Left hindlimb (tissue), 1 donor: ENCODE data around the gene MTA1.
A peak's percentile ranks its signal among the peaks of the same experiment; 100 is the strongest.

Experiments
- DNase-seq: peaks from one replicate; pipeline ENCODE4 v3.0.0-alpha.2; 2018

MTA1 gene

DNA sequence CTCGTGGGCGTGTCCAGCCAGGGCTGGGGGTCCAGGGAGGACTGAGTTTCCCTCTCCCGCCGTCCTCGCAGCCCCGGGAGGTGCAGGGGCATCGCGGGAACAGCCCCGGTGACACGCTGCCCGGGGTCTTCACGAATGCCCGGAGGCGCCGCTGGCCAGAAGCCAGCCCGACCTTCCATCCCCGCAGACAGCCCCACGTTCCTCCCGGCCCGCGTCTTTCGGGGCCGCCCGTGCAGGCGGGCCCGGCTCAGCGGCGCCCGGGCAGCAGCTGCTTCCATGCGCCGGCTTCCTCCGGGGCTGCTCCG, 70.6 kb downstream of the MTA1 start:
- no peak for DNase-seq

DNA sequence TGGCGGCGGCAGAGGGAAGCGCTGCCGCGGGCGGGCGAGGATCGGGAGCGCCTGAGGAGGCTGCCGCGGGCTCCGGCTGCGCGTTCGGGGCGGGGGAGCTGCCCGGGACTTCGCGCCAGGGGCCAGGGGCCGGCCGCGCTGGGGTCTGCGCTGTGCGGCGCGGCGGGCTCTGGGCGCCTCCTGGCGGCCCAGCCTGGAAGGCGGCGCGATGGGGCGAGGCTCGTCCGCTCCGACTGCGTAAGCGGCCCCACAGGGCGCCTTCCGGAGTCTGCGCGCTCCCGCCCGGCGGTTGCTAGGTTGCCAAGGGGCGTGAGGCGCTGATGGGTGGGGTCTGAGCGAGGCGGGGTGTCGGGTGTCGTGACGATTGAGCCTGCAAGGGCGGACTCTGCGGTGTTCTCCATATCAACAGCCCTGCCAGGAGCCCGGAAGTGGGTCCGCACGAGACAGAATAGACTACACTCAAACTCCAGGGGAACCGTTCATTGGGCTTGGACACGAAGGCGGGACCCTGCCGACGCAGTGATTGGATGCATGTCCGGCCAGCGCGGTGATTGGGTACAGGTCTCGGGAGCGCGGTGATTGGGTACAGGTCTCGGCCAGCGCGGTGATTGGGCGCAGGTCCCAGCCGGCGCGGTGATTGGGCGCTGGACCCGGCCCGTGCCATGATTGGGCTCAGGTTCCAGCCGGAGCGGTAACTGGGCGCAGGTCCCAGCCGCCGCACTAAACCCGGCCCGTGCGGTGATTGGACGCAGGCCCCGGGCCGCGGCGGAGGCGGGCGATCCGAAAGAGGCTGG, 71.1 kb downstream of the MTA1 start, which contains the start of gene TEDC1:
Gene TEDC1, plus strand, starts transcription at position 675 of the 794 bp plus-strand sequence. CDS start 130 bp downstream, outside the sequence.
- peak; percentile 100 for DNase-seq

DNA sequence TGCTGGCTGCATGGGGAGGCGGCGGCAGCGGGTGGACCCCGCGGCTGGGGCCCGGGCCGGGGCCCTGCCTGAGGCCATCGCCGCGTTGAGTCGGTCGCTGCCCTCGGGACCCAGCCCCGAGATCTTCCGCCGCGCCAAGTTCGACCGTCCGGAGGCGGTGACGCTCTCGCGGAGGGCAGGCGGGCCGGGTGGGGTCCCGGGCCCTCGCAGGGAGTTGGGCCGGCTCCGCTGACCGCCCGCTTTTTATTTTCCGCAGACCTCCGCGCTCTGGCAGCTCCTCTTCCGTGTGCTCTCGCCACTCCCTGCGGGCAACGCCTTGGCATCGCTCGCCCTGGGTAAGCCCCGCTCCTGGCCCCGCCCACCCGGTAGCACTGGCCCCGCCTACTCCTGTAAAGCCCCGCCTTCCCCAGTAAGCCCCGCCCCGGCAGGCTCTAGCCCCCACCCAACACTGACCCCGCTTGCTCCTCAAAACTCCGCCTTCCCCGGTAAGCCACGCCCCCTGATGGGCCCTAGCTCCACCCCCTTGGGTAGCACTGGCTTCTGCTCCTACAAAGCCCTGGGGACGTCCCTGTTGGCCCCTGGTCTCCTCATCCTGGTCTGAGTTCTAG, 71.8 kb downstream of the MTA1 start:
- DNase-seq, result peak; percentile 82

- DNase-seq, result peak; percentile 67
These were observed 72.7 kb downstream of the MTA1 start for GRCh38 chr14:105492031-105492970.

GRCh38 chr14:105492971-105493871, 73.6 kb downstream of the MTA1 start:
- peak; percentile 48 for DNase-seq

- DNase-seq, result no peak
These were observed 74.4 kb downstream of the MTA1 start for GRCh38 chr14:105493921-105494605.

DNA sequence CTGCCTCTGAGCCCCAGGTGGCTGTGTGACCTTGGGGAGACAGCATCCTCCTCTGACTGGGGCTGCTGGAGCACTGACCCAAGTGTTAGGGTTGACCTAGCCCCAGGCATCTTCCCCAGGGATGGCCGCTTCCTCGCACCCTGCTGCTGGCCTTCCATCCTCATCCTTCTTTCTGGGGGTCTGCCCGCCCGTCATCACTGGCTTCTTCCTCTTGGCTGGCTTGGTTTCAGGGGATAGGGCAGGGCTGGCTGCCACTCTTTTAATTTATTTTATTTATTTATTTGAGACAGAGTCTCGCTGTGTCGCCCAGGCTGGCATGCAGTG, 74.9 kb downstream of the MTA1 start:
- DNase-seq, result no peak

DNA sequence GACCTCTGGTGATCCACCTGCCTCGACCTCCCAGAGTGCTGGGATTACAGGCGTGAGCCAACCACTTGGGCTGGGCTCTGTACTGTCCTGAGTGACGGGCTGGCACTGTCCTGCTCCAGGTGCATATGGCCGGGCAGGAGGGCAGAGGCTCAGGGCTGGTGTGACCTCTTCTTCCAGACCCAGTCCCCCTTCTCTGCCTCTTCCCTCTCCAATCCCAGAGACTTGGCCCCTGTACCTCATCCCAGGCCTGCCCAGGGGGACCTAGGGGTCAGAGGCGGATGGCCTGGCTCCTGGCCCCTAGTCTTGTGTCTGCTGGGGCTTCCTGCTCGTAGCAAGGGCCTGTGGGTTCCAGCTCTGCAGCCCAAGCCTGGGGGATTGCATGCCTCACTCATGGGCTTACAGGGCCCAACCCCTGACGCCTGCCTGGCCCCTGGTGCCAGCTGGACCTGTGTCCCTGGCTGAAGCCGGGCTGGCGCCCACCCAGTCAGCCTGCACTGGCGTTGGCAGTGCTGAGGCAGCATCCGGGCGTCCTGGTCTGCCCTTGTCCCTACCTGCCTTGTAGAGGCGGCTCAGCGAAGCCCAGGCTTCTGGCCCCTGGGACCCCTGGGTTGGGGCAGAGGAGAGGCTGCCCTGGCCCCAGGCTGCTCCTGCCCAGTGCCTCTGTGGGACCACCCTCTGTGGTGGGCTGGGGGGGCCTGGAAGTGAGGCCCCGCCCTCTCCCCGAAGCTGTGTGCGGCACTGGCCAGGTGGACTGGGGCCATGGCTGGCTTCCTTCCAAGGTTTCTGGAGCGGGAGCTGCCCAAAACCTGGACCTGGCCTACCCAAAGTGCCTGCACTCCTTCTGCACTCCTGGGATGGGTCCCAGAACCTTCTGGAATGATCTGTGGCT, 75.7 kb downstream of the MTA1 start:
- peak; percentile 63 for DNase-seq

DNA sequence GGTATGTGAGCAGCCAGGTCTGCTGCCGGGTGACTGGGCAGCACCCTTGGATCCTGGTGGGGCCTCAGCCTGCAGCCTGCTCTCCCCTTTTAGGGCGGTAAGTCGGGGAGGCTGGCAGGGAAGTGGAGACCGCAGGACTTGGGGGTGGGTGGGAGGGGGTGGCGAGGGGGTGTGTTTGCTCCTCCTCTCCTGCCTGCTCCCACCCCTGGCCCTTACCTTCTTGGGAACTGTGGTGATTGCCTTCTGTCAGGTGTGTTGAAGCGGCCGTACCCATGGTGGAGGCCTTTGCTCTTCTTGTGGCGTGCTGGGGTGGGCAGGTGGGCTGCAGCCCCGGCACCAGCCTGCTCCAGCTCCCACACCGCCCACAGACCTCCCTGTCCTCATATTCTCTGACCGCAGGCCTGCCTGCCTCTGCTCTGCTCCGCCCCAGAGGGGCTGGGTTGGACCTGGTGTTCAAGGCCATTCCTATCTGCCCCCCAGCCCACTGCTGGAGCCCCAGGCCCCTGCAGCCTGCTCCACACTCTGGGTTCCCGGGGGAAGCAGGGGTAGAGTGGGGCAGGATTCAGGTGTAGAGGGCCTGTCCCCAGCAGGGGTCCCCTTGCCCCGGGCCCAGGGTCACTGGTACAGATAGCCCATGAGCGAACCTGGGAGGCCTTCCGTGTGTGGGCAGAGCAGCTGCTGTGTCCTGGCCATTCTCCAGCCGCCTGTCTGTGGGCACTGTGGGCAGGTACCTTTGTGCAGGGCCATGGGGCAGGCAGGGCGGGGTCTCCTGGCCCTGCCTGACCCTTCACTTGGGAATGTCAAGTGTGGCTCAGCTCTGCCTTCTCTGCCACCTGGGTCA, 76.6 kb downstream of the MTA1 start:
- no peak for DNase-seq

DNA sequence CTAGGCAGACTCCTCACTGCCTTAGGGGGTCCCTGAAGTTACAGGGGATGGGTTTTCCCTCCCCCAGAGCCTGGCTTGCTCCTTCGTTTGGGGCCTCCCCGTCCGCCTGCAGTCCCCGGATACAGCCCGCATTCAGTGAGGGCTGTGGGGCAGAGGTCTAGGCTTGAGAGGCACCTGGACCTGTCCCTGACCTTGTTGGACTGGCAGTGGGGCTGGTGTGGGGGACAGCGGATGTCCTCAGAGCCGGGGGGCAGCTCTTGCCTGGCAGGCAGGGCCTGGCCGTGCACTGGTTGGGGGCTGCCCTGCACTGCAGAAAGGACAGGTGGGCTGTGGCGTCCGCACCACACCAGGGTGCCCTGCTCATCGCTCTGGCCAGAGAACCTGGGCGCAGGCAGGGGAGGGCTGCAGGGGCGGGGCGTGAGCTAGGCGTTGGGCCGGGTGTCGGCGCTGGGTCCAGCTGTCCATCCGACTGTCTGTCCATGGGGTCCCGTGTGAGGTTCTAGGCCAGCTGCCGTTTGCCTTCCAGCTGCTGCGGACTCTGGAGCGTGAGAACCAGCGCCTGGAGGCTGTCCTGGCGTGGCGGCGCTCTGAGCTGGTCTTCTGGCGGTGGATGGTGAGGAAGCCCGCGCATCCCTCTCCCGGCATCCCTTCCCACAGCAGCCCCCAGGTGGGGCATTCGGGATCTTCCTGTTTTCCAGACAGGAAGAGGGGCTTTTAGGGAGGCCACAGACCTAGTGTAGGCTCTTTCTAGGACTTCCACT, 77.4 kb downstream of the MTA1 start:
- no peak for DNase-seq

GRCh38 chr14:105497671-105498429, 78.2 kb downstream of the MTA1 start:
- no peak for DNase-seq

- no peak for DNase-seq
These were observed 79.0 kb downstream of the MTA1 start for GRCh38 chr14:105498430-105499255.

DNA sequence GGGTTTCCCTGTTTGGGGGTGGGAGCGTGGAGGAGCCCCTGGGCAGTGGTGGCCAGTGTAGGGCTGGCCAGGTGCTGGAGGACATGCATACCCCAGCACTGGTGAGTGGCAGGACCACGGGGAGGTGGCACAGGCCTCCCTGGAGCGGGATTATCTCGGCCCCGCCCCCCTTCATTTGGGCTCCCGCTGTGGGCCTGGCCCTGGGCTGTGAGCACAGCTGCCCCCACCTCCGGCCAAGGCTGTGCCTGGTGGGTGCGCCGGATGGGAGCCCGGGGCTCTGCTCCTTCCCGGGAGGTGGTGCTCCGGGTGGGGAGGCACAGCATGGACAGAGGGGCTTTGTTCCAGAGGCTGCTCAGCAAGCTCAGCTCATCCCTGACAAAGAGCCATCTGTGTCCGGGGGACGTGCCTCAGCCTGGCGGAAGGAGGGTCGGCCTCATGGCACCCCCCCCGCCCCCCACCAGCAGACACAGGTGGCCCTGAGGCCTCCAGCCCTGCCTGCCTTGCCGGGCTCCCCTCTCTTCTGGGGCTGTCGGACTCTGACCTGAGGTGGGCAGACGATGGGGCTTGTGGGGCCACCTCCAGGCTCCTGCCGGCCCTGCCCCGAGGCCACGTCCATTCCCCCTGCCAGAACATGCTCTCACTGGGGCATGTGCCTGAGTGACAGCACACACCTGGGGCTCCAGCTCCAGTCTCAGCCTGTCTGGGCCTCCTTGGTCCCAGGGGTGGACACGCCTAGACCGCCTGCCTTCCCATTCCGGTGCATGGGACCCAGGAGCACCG, 79.8 kb downstream of the MTA1 start:
- DNase-seq, result peak; percentile 68

DNA sequence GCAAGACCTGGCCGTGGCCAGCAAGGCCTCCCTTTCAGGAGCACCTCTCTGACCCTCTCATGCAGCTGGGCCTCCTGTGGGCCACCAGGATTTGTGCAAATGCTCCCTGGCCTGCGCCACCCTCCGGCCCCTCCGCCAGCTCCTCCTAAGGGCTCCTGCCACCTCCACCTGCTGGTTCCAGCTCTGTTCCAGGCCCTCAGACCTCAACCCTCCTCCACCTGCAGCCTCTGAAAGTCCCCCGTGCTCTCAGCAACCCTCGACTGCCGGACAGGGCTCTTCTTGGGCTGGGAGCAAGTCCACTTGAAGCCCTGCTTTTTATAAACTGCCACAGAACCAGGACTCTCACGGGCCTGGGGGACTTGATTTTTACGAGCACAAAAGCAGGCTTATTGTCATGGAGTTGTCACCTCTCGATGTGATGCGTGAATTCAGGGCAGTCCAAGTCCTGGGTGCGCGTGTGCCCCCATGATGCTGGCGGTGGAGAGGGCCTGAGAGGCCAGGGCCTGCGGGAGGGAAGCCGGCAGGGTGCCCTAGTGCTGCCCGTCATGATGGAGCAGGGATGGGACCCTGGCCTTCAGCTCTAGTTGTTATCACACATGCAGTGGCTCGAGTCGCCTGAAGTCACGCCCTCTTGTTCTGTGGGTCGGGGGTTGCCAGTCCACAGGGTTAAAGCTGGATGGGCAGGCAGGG, 80.6 kb downstream of the MTA1 start:
- no peak for DNase-seq

DNA sequence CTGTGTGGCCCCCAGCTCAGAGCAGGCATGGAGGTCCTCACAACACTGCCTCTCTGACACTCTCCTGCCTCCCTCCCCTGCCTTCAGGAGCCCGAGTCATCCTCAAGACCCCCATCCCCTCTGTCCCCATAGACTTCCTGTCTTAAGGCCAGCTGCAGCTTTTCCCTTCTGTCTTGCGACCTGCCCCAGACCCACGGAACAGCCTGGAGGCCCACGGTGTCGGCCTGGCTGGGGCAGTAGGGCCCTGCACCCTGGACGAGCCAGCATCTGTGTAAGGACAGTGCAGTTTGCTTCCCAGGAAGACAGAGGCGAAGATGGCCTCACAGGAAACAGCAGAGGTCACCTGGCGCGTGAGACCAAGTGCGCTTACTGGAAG, 81.1 kb downstream of the MTA1 start:
- DNase-seq, result no peak
